Esophagus squamous epithelium (tissue), 5 donors: ENCODE measurements around the gene CCNDBP1. TPM values are rescaled to one million over a fixed set of nuclear protein-coding genes. Genes with fewer than 3 reads are reported as not detected.

Experiments
- DNase-seq: peaks from one replicate; lab custom pipeline; 2025; lab: John Stamatoyannopoulos, UW
- H3K27ac ChIP-seq, 4 donors: fragments of 200-600 bp; sonication (generic); one replicate each; pipeline ENCODE4 v1.5.1; 2016 to 2019; ENCODE audit warnings: mild to moderate bottlenecking in 1 of 4
- H3K27me3 ChIP-seq, 4 donors: fragments of 200-600 bp; sonication (generic); 1 replicate in 3 of 4; 2 replicates in 1 of 4; pipeline versions ENCODE4 v1.5.1 to v1.6.0; 2017 to 2021; ENCODE audit warnings: antibody characterized with exemption in 1 of 4
- H3K36me3 ChIP-seq, 3 donors: fragments of 200-600 bp; sonication (generic); one replicate each; pipeline ENCODE4 v1.5.1; 2016 to 2019
- H3K4me1 ChIP-seq, 3 donors: fragments of 200-600 bp; sonication (generic); one replicate each; pipeline ENCODE4 v1.5.1; 2017 to 2019
- H3K4me3 ChIP-seq, 4 donors: fragments of 200-600 bp; sonication (generic); 1 replicate in 3 of 4; 2 replicates in 1 of 4; pipeline ENCODE4 v1.5.1; 2016 to 2019; ENCODE audit warnings: mild to moderate bottlenecking in 2 of 4, moderate library complexity in 1 of 4
- H3K9me3 ChIP-seq, 3 donors: fragments of 200-600 bp; sonication (generic); one replicate each; pipeline ENCODE4 v1.5.1; 2016 to 2019
- CTCF ChIP-seq, 6 experiments: fragments of 450-650 bp in 4 of 6; fragments of 200-600 bp in 2 of 6; sonication (generic) in 2 of 6; IDR thresholded peaks; one replicate each; pipeline ENCODE4 v1.5.1; 2016 to 2019; ENCODE audit warnings: antibody characterized with exemption in 6 of 6, mild to moderate bottlenecking in 4 of 6, moderate library complexity in 4 of 6
- POLR2A ChIP-seq, 4 donors: fragments of 450-650 bp; IDR thresholded peaks; one replicate each; pipeline ENCODE4 v1.6.1; 2017; ENCODE audit warnings: antibody characterized with exemption in 4 of 4, mild to moderate bottlenecking in 4 of 4, moderate library complexity in 3 of 4
- WGBS, 2 donors: methylation state at CpG; one replicate each; pipeline ENCODE4 v1.1.5; 2018; 5-methylcytosine and 5-hydroxymethylcytosine counted together
- intact Hi-C: fragments of 100-400 bp; cut with DNase I; formaldehyde crosslinking; loops from one replicate; pipeline ENCODE4 v1.15.0; 2022
- total RNA-seq, 4 donors: library from RNA; depleted of rRNA; stranded (reverse); fragments of >200 nt; gene quantifications; one replicate each; pipeline ENCODE4 v1.1.0, GENCODE V29; 2016
- donor health status: DM: yes; HTN: yes; CAD: no.

CCNDBP1 gene
- total RNA-seq, 4 donors from 2014 or later, result 36.5 to 78.4 (median 71.5) TPM

- no peak for DNase-seq
- Histone ChIP-seq H3K4me3 (no peak overlapping the region), H3K9me3 (no peaks in the 10 kb centered on the region), H3K36me3 (no peaks in the 10 kb centered on the region), H3K4me1 (peaks cover 0 to 27% (median 3%) of the 10 kb centered on the region in 3 donors), H3K27ac (peak overlapping the region in 1 of 4 donors; percentile 45), H3K27me3 (no peaks in the 10 kb centered on the region)
- TF ChIP-seq CTCF (IDR thresholded peaks at IDR 0.05) (no peak), POLR2A (IDR thresholded peaks at IDR 0.05) (no peak)
- intact Hi-C loops, result no loop called here
- 65 to 68% methylated on average over 4 of the region's 4 CpGs for WGBS, 2 donors
These were observed 58.9 kb downstream of the CCNDBP1 start for GRCh38 chr15:43244092-43244491.

- no peak overlapping the region for H3K4me3 ChIP-seq
- WGBS, 2 donors, result 66% methylated on average over 5 to 6 of the region's 6 CpGs
- no peaks in the 10 kb centered on the region for H3K9me3 ChIP-seq
- no peak overlapping the region for H3K27ac ChIP-seq
- intact Hi-C loops, result no loop called here
- TF ChIP-seq CTCF (IDR thresholded peaks at IDR 0.05) (no peak), POLR2A (IDR thresholded peaks at IDR 0.05) (no peak)
- H3K4me1 ChIP-seq, result peaks cover 0 to 26% (median 0%) of the 10 kb centered on the region in 3 donors
- no peaks in the 10 kb centered on the region for H3K36me3 ChIP-seq
- H3K27me3 ChIP-seq, result no peaks in the 10 kb centered on the region
- no peak for DNase-seq
These were observed 61.1 kb downstream of the CCNDBP1 start for GRCh38 chr15:43246261-43246774.

Other genes starting within 250 kb of the CCNDBP1 start
- 10 to 100 TPM in 2 of 4 donors, 1 to 10 TPM in 2; 9.3 to 22.3 (median 11.7) TPM for gene UBR1, start 79.4 kb upstream of the CCNDBP1 start, total RNA-seq
- gene TMEM62, start 51.8 kb upstream of the CCNDBP1 start, total RNA-seq, result 10 to 100 TPM; 15.8 to 49.2 (median 22.1) TPM
- gene EPB42, start 35.6 kb downstream of the CCNDBP1 start, total RNA-seq, result not detected
- 10 to 100 TPM in 3 of 4 donors, 1 to 10 TPM in 1; 6.7 to 36.1 (median 15.6) TPM for gene TGM5, start 81.5 kb downstream of the CCNDBP1 start, total RNA-seq
- gene TGM7, start 116.9 kb downstream of the CCNDBP1 start, total RNA-seq, result under 1 TPM in 1 of 4 donors, not detected in 3; 0.97 TPM
- gene LCMT2, start 145.2 kb downstream of the CCNDBP1 start, total RNA-seq, result 1 to 10 TPM; 5.2 to 8.1 (median 6.7) TPM
- 10 to 100 TPM; 11.1 to 30.4 (median 19.1) TPM for gene ZSCAN29, start 185.6 kb downstream of the CCNDBP1 start, total RNA-seq
- 10 to 100 TPM; 12.7 to 21.2 (median 20.8) TPM for gene TUBGCP4, start 185.7 kb downstream of the CCNDBP1 start, total RNA-seq